ENCODE results near the gene RCAN1. TPM values are rescaled to one million over a fixed set of nuclear protein-coding genes. Genes with fewer than 3 reads are reported as not detected.

The RCAN1 gene
- total and polyA plus RNA-seq, 9 of the 15 experiments (the other 6 are each of a cell fraction or from before 2014, with no cell fraction given), result 4.4 to 16.5 (median 12.3) TPM

- TF ChIP-seq, protein P1, sequence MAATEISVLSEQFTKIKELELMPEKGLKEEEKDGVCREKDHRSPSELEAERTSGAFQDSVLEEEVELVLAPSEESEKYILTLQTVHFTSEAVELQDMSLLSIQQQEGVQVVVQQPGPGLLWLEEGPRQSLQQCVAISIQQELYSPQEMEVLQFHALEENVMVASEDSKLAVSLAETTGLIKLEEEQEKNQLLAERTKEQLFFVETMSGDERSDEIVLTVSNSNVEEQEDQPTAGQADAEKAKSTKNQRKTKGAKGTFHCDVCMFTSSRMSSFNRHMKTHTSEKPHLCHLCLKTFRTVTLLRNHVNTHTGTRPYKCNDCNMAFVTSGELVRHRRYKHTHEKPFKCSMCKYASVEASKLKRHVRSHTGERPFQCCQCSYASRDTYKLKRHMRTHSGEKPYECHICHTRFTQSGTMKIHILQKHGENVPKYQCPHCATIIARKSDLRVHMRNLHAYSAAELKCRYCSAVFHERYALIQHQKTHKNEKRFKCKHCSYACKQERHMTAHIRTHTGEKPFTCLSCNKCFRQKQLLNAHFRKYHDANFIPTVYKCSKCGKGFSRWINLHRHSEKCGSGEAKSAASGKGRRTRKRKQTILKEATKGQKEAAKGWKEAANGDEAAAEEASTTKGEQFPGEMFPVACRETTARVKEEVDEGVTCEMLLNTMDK (IDR thresholded peaks at IDR 0.05; ENCODE audit: borderline replicate concordance, insufficient read depth, low read depth, low read length, poor library complexity, severe bottlenecking), result peak; percentile 28
- peak in 1 of 2 experiments; percentile 87 for TF ChIP-seq NCOA2 (IDR thresholded peaks at IDR 0.05; ENCODE audit: partially characterized antibody in 2 of 2)
Observed at GRCh38 chr21:34544032-34544496, 70.8 kb downstream of the RCAN1 start (continued).

- Histone ChIP-seq H3K4me2 (ENCODE audit: insufficient read depth, low read length) (no peak overlapping the region), H3K27me3 (ENCODE audit: control insufficient read depth in 2 of 2, insufficient read depth in 2 of 2, low read length in 2 of 2) (no peaks in the 10 kb centered on the region; a peak in 2 of 5 replicates), H3K27ac (ENCODE audit: extremely low read depth, low read depth, low read length) (no peak overlapping the region), H3K4me1 (replicated peaks in 1 of 2; ENCODE audit: control insufficient read depth in 2 of 2, insufficient read depth in 2 of 2, low read length in 2 of 2) (peaks cover 0 to 14% of the 10 kb centered on the region in 2 experiments; a peak in 3 of 5 replicates), H3K9me1 (ENCODE audit: control insufficient read depth, insufficient read depth, low read length) (no peaks in the 10 kb centered on the region), H4K20me1 (replicated peaks; ENCODE audit: control insufficient read depth, insufficient read depth, low read length) (no peaks in the 10 kb centered on the region), H3K4me3 (no peak overlapping the region), H3K36me3 (ENCODE audit: control insufficient read depth, insufficient read depth, low read length) (no peaks in the 10 kb centered on the region), H2AFZ (ENCODE audit: low read depth, low read length) (no peak overlapping the region), H3K9me3 (replicated peaks; ENCODE audit: control insufficient read depth, insufficient read depth, low read depth, low read length) (no peaks in the 10 kb centered on the region; the same call in 1 of the 2 replicates), H3K79me2 (ENCODE audit: control insufficient read depth, insufficient read depth, low read length) (no peaks in the 10 kb centered on the region), H3K9ac (ENCODE audit: insufficient read depth in 1 of 2, low read depth in 2 of 2, low read length in 2 of 2) (no peak overlapping the region)
- CTCF ChIA-PET (ENCODE audit: low intra/inter-chr PET ratio), result no interaction called here
- no TSS peak for BruUV-seq (replicated peaks)
- POLR2A ChIA-PET, result interaction anchor here (0.6 to 1.9 kb wide), 2 partner anchors 10 to 12 kb away, joined by 3 to 5 read pairs; no protein-coding TSS in a partner anchor
- DNase-seq (ENCODE audit: extremely low read depth in 1 of 4, low spot score in 3 of 4) (no peak), FAIRE-seq (no peak), ATAC-seq (no peak)
- 15% methylated on average over 3 of the region's 3 CpGs for WGBS (ENCODE audit: insufficient coverage, low coverage, missing lambda C conversion rate)
- intact Hi-C loops (cut with micrococcal nuclease), result no loop called here
- in situ Hi-C loops (cut with MboI), result no loop called here
- TF ChIP-seq, protein P2, sequence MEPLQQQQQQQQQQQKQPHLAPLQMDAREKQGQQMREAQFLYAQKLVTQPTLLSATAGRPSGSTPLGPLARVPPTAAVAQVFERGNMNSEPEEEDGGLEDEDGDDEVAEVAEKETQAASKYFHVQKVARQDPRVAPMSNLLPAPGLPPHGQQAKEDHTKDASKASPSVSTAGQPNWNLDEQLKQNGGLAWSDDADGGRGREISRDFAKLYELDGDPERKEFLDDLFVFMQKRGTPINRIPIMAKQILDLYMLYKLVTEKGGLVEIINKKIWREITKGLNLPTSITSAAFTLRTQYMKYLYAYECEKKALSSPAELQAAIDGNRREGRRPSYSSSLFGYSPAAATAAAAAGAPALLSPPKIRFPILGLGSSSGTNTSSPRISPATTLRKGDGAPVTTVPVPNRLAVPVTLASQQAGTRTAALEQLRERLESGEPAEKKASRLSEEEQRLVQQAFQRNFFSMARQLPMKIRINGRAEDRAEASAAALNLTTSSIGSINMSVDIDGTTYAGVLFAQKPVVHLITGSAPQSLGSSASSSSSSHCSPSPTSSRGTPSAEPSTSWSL (CRISPR knock-in tag; IDR thresholded peaks at IDR 0.05; ENCODE audit: borderline replicate concordance), result no peak
- TF ChIP-seq PPARD (CRISPR knock-in tag; IDR thresholded peaks at IDR 0.05) (no peak), SIN3A (IDR thresholded peaks at IDR 0.05; ENCODE audit: borderline replicate concordance in 2 of 2, control insufficient read depth in 1 of 2, low read depth in 2 of 2, low read length in 2 of 2) (no peak), ZSCAN29 (IDR thresholded peaks at IDR 0.05) (no peak), HDAC2 (IDR thresholded peaks at IDR 0.05) (no peak), CTCF (IDR thresholded peaks at IDR 0.05 in 2 of 3, conservative IDR thresholded peaks at IDR 0.05 in 1 of 3; ENCODE audit: insufficient read depth in 2 of 3, low read depth in 1 of 3, low read length in 3 of 3) (no peak), ILK (tag; IDR thresholded peaks at IDR 0.05; ENCODE audit: borderline replicate concordance, low read depth) (no peak), ZBTB1 (CRISPR knock-in tag; IDR thresholded peaks at IDR 0.05; ENCODE audit: borderline replicate concordance, low read depth) (no peak), BDP1 (IDR thresholded peaks at IDR 0.05; ENCODE audit: insufficient read depth, insufficient read length) (no peak), CCNT2 (IDR thresholded peaks at IDR 0.05; ENCODE audit: borderline replicate concordance, extremely low read depth, insufficient read length, low read depth, low read length) (no peak), FUS (optimal IDR thresholded peaks at IDR 0.05; ENCODE audit: low read depth, low read length) (no peak), ZNF282 (CRISPR knock-in tag; IDR thresholded peaks at IDR 0.05) (no peak)
Observed at GRCh38 chr21:34543017-34543416, 71.9 kb downstream of the RCAN1 start.
